Stimulated activated naive B cell treated with anti-CD40 and anti-IgM and Interleukin-4, amounts not matched to agents 10 μg/mL and 1 μg/mL and 100 μg/mL, for 72 hours (primary cell): ENCODE results near the gene CD46.

ENCODE experiments used
- ATAC-seq, 2 donors: fragments of 150-1000 bp; cut with Tn5 transposase; replicated peaks; 2 replicates each; pipeline ENCODE4 v1.10.0; 2021; ENCODE audit warnings: moderate library complexity in 1 of 2
- DNase-seq: peaks from one replicate; pipeline ENCODE4 v3.0.0; 2021
- H3K27ac Mint-ChIP-seq: one replicate; pipeline ENCODE4 v1.8.0; 2022; ENCODE audit warnings: mild to moderate bottlenecking, mixed read lengths
- H3K27me3 Mint-ChIP-seq, 2 donors: one replicate each; pipeline ENCODE4 v1.8.0; 2022; ENCODE audit warnings: mixed read lengths in 2 of 2
- H3K36me3 Mint-ChIP-seq, 2 donors: one replicate each; pipeline ENCODE4 v1.8.0; 2022; ENCODE audit warnings: mixed read lengths in 2 of 2, mild to moderate bottlenecking in 1 of 2
- H3K4me1 Mint-ChIP-seq, 2 donors: one replicate each; pipeline ENCODE4 v1.8.0; 2022; ENCODE audit warnings: mixed read lengths in 2 of 2, mild to moderate bottlenecking in 1 of 2
- H3K4me3 Mint-ChIP-seq, 2 donors: one replicate each; pipeline ENCODE4 v1.8.0; 2022; ENCODE audit warnings: mild to moderate bottlenecking in 2 of 2, mixed read lengths in 2 of 2, moderate library complexity in 1 of 2
- H3K9me3 Mint-ChIP-seq, 2 donors: one replicate each; pipeline ENCODE4 v1.8.0; 2022; ENCODE audit warnings: mixed read lengths in 2 of 2, mild to moderate bottlenecking in 1 of 2

Gene CD46

DNA sequence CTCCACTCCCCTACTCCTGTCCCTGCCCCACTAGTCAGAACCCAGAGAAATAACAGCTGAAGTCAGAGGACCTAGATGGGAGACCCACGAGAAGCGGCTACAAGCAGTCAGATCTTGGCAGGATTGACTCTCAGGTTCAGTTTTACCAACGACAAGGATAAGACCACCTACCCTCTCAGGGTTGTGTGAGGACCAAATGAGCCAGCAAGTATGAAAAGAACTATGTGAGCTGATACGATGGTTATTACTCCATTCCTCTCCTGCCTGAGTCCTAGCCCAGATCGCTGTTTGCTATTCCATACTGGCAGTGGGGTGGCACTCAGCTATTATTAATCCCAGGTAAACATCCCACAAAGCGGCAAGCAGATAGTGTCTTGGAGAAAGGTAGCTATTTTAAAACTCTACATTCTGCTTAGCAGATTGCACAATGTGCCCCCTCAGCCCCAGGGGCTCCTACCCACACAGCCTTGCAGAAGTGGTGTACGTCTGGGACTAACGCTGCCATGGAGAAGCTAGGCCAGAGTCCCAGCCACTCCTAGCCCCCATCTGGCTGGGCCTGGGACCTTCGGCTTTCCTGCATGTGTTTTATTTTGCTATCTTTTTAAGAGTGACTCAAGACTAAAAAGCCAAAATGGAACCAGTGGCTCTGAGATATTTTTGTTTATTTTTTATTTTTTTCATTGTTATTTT, 58.9 kb downstream of the CD46 start:
- peak overlapping the region; percentile 37 for H3K27ac Mint-ChIP-seq
- H3K9me3 Mint-ChIP-seq = no peaks in the 10 kb centered on the region
- ATAC-seq = no peak
- no peak overlapping the region for H3K4me3 Mint-ChIP-seq
- DNase-seq = no peak
- H3K4me1 Mint-ChIP-seq = peaks cover 60 to 93% of the 10 kb centered on the region in 2 donors
- H3K27me3 Mint-ChIP-seq = no peaks in the 10 kb centered on the region
- H3K36me3 Mint-ChIP-seq = peaks cover 75 to 88% of the 10 kb centered on the region in 2 donors

- DNase-seq (no peak), ATAC-seq (no peak)
- Mint-ChIP-seq H3K36me3 (peaks cover 76 to 91% of the 10 kb centered on the region in 2 donors), H3K4me1 (peaks cover 66 to 94% of the 10 kb centered on the region in 2 donors), H3K9me3 (no peaks in the 10 kb centered on the region), H3K4me3 (no peak overlapping the region), H3K27ac (peak overlapping the region; percentile 84), H3K27me3 (no peaks in the 10 kb centered on the region)
These were observed 59.5 kb downstream of the CD46 start for GRCh38 chr1:207811319-207811718.

DNA sequence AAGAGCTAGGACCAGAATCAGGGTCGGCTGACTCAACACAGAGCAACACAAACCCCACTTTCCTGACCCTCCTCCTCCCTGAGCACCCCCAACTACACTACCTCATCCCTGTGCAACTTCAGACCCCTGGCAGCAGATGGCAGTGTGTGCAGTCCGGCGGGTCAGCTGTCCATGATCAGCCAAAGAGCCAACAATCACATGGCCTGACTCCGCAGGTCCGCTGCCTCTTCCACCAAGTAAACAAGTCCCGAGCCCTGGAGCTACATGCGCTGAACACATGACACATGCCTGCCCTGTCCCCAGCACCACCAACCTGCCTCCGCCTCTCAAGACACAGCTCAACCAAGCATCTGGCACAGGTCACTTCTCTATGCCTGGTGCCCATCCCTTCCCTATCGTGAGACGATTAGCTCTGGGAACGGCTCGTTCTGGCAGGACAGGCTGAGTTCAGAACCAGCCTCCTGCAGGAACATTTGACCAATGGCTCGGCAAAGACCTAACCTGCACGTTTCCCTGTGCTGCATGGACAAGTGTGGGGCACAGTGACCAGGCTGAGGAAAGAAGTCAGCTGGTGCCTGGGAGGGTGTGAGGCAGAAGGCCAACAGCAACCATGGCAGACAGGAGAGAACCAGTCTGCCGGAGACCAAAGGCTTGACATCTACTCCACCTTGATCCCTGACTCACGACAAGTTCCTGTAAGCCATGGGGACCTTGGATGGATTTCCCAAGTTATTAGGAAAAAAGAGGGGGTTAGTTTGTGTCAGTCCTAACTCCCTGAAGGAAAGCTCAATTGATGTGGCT, 60.3 kb downstream of the CD46 start:
- Mint-ChIP-seq H3K4me1 (peaks cover 69 to 94% of the 10 kb centered on the region in 2 donors), H3K4me3 (peak overlapping the region in 1 of 2 donors; percentile 23), H3K27me3 (no peaks in the 10 kb centered on the region), H3K36me3 (peaks cover 77 to 92% of the 10 kb centered on the region in 2 donors), H3K27ac (peak overlapping the region; percentile 84), H3K9me3 (no peaks in the 10 kb centered on the region)
- no peak for ATAC-seq
- DNase-seq = no peak

GRCh38 chr1:207812778-207813511, 61.1 kb downstream of the CD46 start:
- H3K9me3 Mint-ChIP-seq = peaks cover 0 to under 1% of the 10 kb centered on the region in 2 donors
- peaks cover 68 to 94% of the 10 kb centered on the region in 2 donors for H3K4me1 Mint-ChIP-seq
- H3K4me3 Mint-ChIP-seq = peak overlapping the region; percentile 19 to 26
- ATAC-seq (peak; percentile 80 to 82), DNase-seq (no peak)
- H3K27me3 Mint-ChIP-seq = no peaks in the 10 kb centered on the region
- peaks cover 78 to 92% of the 10 kb centered on the region in 2 donors for H3K36me3 Mint-ChIP-seq
- peak overlapping the region; percentile 91 for H3K27ac Mint-ChIP-seq

GRCh38 chr1:207813512-207813881, 61.6 kb downstream of the CD46 start:
- DNase-seq = no peak
- peaks cover 64 to 90% of the 10 kb centered on the region in 2 donors for H3K4me1 Mint-ChIP-seq
- no peak for ATAC-seq
- H3K36me3 Mint-ChIP-seq = peaks cover 77 to 91% of the 10 kb centered on the region in 2 donors
- H3K27ac Mint-ChIP-seq = peak overlapping the region; percentile 91
- peaks cover 0 to 1% of the 10 kb centered on the region in 2 donors for H3K9me3 Mint-ChIP-seq
- H3K4me3 Mint-ChIP-seq = peak overlapping the region; percentile 19 to 26
- H3K27me3 Mint-ChIP-seq = no peaks in the 10 kb centered on the region

- H3K4me1 Mint-ChIP-seq = peaks cover 63 to 86% of the 10 kb centered on the region in 2 donors
- H3K36me3 Mint-ChIP-seq = peaks cover 75 to 91% of the 10 kb centered on the region in 2 donors
- H3K27ac Mint-ChIP-seq = peak overlapping the region; percentile 91
- H3K4me3 Mint-ChIP-seq = peak overlapping the region in 1 of 2 donors; percentile 26
- H3K27me3 Mint-ChIP-seq = no peaks in the 10 kb centered on the region
- H3K9me3 Mint-ChIP-seq = peaks cover 0 to 1% of the 10 kb centered on the region in 2 donors
- no peak for ATAC-seq
- no peak for DNase-seq
These were observed 62.1 kb downstream of the CD46 start for GRCh38 chr1:207813946-207814345.

DNA sequence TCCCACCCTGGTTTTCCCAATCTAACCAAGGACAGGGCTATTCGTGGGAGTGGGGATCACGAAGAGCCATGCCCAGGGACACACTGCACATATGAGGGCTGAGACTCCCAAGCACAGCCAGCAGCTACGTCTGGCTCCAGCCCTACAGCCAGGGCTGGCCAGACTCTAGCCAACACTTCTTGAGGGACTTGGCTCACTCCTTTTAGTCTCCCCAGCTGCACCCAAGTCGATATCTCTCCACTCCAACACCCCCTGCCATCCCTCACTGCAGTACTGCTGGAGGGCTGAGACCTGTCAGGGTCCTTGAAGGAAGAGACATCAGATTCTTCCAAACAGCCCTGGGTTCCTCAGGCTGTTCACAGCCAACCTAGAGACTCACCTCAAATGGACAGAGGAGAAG, 62.6 kb downstream of the CD46 start:
- Mint-ChIP-seq H3K4me1 (peaks cover 61 to 81% of the 10 kb centered on the region in 2 donors), H3K4me3 (no peak overlapping the region), H3K27ac (no peak overlapping the region), H3K27me3 (no peaks in the 10 kb centered on the region), H3K36me3 (peaks cover 73 to 91% of the 10 kb centered on the region in 2 donors), H3K9me3 (peaks cover 0 to 1% of the 10 kb centered on the region in 2 donors)
- ATAC-seq (no peak), DNase-seq (no peak)

GRCh38 chr1:207815466-207815865, 63.6 kb downstream of the CD46 start:
- Mint-ChIP-seq H3K27ac (peak overlapping the region; percentile 65), H3K36me3 (peaks cover 73 to 93% of the 10 kb centered on the region in 2 donors), H3K4me3 (no peak overlapping the region), H3K4me1 (peaks cover 68 to 82% of the 10 kb centered on the region in 2 donors), H3K27me3 (no peaks in the 10 kb centered on the region), H3K9me3 (peaks cover 0 to 1% of the 10 kb centered on the region in 2 donors)
- ATAC-seq = no peak
- no peak for DNase-seq

GRCh38 chr1:207815913-207816291, 64.0 kb downstream of the CD46 start:
- Mint-ChIP-seq H3K36me3 (peaks cover 75 to 94% of the 10 kb centered on the region in 2 donors), H3K27me3 (no peaks in the 10 kb centered on the region), H3K4me3 (peak overlapping the region in 1 of 2 donors; percentile 6), H3K4me1 (peaks cover 70 to 83% of the 10 kb centered on the region in 2 donors), H3K9me3 (peaks cover 0 to 1% of the 10 kb centered on the region in 2 donors), H3K27ac (peak overlapping the region; percentile 65)
- ATAC-seq (peak; percentile 33 to 38), DNase-seq (no peak)

GRCh38 chr1:207817166-207817565, 65.3 kb downstream of the CD46 start:
- Mint-ChIP-seq H3K27ac (peak overlapping the region; percentile 77), H3K4me3 (no peak overlapping the region), H3K36me3 (peaks cover 73 to 93% of the 10 kb centered on the region in 2 donors), H3K9me3 (peaks cover 0 to 1% of the 10 kb centered on the region in 2 donors), H3K4me1 (peaks cover 67 to 85% of the 10 kb centered on the region in 2 donors), H3K27me3 (no peaks in the 10 kb centered on the region)
- ATAC-seq = no peak
- no peak for DNase-seq

- DNase-seq (no peak), ATAC-seq (no peak)
- Mint-ChIP-seq H3K27ac (peak overlapping the region; percentile 60), H3K4me1 (peaks cover 63 to 87% of the 10 kb centered on the region in 2 donors), H3K36me3 (peaks cover 73 to 94% of the 10 kb centered on the region in 2 donors), H3K9me3 (peaks cover 0 to 1% of the 10 kb centered on the region in 2 donors), H3K4me3 (no peak overlapping the region), H3K27me3 (no peaks in the 10 kb centered on the region)
These were observed 66.2 kb downstream of the CD46 start for GRCh38 chr1:207817778-207818751.

GRCh38 chr1:207818971-207819451, 67.2 kb downstream of the CD46 start:
- Mint-ChIP-seq H3K9me3 (peaks cover 0 to 1% of the 10 kb centered on the region in 2 donors), H3K27me3 (no peaks in the 10 kb centered on the region), H3K4me3 (no peak overlapping the region), H3K36me3 (peaks cover 68 to 88% of the 10 kb centered on the region in 2 donors), H3K4me1 (peaks cover 58 to 87% of the 10 kb centered on the region in 2 donors), H3K27ac (peak overlapping the region; percentile 51)
- ATAC-seq = no peak
- DNase-seq = no peak
